HG03442 (cell line): ENCODE results near the gene LPA.
"Not testable (repeated sequence)": the region's sequence is repeated elsewhere in the genome, so short reads cannot be mapped to it uniquely, and the experiment has no call there.

Experiments used
- ATAC-seq: cut with Tn5 transposase; IDR thresholded peaks from one replicate; pipeline ENCODE4 v1.9.1; 2021; ENCODE audit warnings: mild to moderate bottlenecking, moderate library complexity; ENCODE audit not compliant: unreplicated experiment

Gene LPA, protein sequence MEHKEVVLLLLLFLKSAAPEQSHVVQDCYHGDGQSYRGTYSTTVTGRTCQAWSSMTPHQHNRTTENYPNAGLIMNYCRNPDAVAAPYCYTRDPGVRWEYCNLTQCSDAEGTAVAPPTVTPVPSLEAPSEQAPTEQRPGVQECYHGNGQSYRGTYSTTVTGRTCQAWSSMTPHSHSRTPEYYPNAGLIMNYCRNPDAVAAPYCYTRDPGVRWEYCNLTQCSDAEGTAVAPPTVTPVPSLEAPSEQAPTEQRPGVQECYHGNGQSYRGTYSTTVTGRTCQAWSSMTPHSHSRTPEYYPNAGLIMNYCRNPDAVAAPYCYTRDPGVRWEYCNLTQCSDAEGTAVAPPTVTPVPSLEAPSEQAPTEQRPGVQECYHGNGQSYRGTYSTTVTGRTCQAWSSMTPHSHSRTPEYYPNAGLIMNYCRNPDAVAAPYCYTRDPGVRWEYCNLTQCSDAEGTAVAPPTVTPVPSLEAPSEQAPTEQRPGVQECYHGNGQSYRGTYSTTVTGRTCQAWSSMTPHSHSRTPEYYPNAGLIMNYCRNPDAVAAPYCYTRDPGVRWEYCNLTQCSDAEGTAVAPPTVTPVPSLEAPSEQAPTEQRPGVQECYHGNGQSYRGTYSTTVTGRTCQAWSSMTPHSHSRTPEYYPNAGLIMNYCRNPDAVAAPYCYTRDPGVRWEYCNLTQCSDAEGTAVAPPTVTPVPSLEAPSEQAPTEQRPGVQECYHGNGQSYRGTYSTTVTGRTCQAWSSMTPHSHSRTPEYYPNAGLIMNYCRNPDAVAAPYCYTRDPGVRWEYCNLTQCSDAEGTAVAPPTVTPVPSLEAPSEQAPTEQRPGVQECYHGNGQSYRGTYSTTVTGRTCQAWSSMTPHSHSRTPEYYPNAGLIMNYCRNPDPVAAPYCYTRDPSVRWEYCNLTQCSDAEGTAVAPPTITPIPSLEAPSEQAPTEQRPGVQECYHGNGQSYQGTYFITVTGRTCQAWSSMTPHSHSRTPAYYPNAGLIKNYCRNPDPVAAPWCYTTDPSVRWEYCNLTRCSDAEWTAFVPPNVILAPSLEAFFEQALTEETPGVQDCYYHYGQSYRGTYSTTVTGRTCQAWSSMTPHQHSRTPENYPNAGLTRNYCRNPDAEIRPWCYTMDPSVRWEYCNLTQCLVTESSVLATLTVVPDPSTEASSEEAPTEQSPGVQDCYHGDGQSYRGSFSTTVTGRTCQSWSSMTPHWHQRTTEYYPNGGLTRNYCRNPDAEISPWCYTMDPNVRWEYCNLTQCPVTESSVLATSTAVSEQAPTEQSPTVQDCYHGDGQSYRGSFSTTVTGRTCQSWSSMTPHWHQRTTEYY (N-terminal part only)

DNA sequence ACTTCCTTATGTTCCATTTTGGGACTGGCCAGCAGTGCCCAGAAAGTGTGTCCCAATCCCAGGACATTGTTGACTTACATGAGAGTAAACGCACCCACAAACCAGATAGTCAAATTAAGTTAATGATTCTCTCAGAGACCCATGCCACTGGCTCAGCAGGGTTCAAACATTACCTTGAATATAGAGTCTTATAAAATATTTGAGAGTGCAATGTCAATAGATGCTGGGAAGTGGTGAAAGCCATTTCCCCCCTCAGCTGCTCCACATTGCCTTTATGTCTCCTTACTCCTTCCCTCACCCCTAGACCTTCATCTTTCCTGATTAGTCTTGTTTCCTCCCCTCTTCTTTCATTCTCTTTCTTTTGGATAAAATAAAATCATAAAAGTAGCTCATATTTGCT, at the start of gene LPA:
Gene LPA, minus strand, starts transcription at position 78 of the 400 bp plus-strand sequence. Its CDS starts 61 bp downstream, at position 17.
- ATAC-seq = not testable (repeated sequence)

DNA sequence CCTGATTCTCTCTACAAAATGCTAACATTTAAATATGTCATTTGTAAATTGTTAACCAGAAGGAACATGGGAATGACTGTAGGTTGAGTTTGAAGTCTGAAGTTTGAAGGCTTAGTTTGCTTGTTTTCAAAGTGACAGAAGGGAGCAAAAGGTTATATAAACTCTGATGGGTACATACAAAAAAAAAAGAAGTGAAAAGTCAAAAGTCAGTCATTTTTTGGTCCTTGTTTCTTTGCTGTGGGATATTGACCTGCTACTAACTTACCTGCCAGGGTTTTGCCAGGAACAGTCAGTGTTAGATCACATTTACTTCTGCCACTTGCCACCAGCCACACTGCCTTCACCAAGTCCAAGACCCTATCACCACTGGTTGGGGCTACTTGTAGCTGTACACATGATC, 44.9 kb upstream of the LPA start:
- not testable (repeated sequence) for ATAC-seq

DNA sequence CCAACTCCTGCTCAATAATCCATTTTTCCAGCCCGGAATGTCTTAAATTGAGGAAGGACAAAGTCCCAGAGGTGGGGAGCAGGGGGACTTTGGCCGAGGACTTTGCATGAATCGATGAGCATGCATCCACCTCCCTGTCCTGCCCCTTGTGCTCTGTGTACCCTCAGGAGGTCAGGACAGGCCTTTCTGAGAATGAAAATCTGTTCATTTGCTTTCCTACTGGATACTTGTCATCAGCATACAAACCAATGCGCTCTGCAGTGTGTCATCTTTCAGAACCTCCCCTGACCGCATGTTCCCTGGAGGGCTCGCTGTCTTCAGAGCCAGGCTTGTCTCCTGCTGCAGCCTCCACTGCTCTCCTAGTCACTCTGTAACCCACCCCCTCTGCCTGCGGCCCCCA, 40.6 kb upstream of the LPA start:
- ATAC-seq = not testable (repeated sequence)

DNA sequence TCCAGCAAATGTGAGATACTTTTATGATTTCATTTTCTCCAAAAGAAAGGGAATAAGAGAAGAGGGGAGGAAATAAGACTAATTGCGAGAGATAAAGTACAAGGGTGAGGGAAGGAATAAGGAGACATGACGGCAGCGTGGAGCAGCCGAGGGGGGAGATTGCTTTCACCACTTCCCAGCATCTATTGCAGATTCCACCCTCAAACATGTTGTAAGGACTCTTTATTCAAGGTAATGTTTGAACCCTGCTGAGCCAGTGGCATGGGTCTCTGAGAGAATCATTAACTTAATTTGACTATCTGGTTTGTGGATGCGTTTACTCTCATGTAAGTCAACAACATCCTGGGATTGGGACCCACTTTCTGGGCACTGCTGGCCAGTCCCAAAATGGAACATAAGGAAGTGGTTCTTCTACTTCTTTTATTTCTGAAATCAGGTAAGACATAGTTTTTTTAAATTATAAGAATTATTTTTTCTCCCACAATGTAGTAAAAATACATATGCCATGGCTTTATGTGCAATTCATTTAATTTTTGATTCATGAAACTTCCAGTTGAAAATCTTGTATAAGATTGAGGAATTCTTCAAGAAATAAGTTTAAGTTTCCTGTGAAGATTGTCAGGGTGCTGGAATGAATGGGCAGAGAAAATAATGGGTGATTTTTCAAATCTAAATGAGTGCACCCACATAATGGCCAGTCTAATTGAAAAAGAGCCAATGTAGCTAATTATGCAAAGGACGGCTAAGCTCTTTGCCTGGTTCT, 38.0 kb upstream of the LPA start, which contains the start of gene PLG:
Gene PLG, plus strand, starts transcription at position 327 of the 763 bp plus-strand sequence. Its CDS starts 61 bp downstream, at position 388.
- ATAC-seq = not testable (repeated sequence)

DNA sequence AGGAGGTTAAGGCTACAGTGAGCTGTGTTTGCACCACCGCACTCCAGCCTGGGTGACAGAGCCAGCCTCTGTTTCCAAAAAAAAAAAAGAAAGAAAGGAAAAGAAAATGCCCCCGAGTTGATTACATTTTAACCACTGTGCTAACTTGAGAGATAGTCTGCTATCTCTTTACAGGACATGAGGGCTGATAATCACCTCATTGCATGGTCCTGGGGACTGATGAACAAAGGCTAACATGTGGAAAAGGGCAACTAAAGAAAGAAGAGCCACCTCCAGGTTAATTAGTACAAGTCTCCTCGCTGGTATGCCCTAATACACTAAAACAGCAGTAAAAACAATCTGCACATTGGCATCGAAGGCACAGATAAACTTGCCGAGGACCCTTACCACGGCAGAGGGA, 33.8 kb upstream of the LPA start:
- ATAC-seq = no peak

DNA sequence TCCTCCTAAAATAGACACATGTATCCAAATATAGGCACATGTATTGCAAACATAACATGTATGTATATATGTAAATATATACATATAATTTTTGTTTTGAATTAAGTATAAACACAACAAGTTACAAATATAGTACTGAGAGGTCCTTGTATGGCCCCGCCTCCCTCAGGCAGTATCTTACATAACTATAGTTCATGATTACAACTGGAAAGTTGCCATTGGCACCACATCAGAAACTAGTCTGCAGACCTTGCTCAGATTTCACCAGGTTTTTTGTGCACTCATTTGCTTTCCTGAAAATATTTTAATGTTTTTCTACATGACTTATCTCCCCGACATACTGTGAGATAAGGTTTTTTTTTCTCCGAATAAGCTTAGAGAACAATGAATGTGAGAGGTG, 32.8 kb upstream of the LPA start:
- ATAC-seq = not testable (repeated sequence)

DNA sequence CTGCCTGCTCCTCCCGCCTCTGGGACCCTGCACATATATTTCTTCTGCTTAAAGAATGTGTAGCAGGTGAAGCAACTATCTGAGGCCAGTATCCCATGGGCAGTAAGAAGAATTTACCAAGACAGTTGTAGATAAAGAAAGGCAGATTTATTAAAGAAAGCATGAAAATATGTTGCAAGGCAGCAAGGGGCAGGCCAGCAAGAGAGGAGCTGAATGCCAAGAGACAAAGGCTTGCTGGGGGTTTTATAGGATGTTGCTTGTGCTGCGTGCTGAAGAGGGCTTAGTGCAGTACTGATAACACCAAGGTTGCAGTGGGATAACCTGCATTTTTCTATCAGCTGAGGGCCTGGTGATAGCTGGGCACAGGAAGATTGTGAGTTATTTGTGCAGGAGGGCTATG, 31.5 kb upstream of the LPA start:
- not testable (repeated sequence) for ATAC-seq

DNA sequence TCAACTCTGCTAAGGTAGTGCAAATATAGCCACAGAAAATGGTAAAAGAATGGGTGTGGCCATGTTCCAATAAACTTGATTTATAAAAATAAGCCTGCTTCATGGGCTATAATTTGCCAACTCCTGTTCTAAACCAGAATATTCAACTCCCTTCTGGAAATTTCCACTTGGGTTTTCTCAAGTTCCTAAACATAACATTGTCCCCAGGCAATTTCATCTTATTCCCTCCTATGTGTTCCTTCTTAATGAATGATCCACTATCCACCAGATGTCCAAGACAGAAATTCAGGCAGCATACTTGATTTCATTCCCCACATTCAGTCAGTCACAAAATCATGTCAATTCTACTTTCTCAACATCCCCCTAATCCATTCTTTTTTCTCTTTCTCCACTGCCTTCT, 30.9 kb upstream of the LPA start:
- not testable (repeated sequence) for ATAC-seq

DNA sequence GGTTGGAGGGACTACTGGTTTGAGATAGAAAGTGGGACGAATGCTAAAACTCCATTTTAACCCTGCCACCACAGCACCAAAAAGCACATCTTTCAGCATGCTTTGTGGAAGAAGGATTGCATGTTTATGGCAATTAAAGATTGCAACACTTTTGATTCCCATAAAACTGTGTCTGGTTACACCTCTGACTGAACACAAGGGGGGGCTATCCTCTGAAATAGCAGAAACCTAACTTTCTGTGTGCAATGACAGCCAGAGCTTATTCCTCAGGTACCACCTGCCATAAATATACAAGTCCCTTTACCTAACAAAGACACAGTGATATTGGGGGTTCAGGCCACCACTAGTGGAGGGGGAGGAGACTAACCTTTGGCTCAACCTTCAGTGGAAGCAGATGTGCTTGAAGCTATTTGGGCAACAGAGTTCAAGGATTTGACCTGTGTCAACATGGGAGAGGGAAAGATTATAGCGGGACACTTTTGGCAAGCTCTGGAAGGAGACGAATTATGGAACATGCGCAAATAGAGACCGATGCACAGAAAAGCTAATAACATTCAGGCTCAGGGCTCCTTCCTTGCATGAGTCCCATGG, 28.4 kb upstream of the LPA start:
- no peak for ATAC-seq

DNA sequence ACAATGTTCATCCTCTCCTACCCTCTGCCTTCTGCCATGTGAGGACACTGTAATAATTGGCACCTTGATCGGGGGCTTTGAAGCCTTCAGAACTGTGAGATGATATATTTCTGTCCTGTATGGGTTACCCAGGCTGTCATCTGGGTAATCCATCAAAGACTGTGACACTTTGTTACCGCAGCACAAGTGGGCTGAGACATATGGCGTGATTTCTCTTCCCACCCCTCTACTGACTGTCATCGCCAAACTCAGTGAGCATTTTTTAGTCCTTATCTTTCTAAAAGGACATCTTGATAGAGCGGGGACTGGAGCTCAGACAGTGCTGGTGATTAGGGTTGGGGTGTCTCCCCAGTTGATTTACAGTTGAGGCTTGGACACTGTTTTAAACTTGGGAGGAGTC, 27.5 kb upstream of the LPA start:
- no peak for ATAC-seq

DNA sequence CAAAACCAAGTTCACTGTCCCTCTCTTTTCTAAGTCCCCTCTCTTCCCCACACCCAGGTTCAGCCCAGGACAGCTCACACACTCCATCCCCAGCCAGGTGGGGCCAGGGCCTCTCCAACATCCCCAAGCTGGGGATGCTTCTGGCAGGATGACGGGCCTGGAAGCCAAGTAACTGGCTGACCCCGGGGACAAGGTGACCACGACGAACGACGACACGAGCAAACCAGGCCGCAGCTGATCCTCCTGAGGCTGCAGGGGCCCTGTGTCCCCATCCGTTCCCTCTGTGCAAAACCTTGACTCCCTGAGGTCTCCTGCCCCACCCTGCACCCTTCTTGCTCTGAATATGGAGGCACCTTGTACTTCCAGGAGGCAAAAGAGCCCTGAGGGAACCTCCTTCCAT, 26.4 kb upstream of the LPA start:
- ATAC-seq = no peak

DNA sequence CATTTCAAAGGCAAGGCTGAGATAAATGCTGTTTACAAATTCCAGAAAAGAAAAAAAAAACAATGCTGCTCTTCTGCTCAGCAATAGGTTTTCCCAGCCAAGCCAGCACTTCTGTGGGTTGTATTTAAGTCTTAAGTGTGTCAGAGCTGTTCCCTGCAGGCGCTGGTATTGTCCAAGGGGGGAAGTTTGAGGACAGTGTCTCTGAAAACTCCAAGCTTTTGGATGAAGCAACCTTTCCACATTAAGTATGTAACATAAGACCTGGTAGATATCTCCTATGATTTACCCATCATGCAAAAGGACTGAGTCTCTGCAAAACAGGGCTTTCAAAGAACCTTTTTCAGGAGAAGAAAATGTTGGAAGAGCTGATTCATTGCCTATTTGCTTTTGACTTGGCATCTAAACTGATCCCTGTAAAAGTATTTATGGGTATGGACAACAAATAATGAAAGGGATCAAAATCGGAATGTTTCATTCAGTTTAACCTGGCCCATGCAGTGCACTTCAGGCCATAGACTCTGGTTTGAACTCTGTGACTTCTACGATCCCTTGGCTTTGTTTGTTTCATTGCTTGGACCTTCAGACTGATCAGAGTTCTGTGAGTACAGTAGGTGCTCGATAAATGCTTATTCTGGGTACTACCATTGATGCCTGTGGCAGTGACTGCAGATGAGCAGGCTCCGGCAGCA, 21.8 kb upstream of the LPA start:
- ATAC-seq = no peak

DNA sequence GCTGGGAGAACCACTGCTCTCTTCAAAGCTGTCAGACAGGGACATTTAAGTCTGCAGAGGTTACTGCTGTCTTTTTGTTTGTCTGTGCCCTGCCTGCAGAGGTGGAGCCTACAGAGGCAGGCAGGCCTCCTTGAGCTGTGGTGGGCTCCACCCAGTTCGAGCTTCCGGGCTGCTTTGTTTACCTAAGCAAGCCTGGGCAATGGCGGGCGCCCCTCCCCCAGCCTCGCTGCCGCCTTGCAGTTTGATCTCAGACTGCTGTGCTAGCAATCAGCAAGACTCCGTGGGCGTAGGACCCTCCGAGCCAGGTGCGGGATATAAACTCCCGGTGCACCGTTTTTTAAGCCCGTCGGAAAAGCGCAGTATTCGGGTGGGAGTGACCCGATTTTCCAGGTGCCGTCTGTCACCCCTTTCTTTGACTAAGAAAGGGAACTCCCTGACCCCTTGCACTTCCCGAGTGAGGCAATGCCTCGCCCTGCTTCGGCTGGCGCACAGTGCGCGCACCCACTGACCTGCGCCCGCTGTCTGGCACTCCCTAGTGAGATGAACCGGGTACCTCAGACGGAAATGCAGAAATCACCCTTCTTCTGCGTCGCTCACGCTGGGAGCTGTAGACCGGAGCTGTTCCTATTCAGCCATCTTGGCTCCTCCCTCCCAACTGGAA, 21.2 kb upstream of the LPA start:
- ATAC-seq = not testable (repeated sequence)

DNA sequence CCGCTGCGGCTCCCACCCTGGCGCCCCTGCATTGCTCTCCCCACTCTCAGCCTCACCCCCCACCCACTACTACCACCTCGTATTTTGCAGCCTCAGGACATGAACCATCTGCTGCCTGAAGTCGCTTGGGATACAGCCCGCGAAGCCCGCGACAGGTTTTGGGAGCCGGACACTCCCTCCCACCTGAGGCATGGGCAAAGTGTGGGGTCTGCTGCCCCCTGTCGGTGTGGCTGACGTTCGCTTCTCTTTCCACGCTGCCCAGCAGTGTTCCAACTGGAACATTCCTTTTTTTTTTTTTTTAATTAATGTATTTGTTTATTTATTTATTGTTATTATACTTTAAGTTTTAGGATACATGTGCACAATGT, 15.3 kb upstream of the LPA start:
- ATAC-seq = no peak

DNA sequence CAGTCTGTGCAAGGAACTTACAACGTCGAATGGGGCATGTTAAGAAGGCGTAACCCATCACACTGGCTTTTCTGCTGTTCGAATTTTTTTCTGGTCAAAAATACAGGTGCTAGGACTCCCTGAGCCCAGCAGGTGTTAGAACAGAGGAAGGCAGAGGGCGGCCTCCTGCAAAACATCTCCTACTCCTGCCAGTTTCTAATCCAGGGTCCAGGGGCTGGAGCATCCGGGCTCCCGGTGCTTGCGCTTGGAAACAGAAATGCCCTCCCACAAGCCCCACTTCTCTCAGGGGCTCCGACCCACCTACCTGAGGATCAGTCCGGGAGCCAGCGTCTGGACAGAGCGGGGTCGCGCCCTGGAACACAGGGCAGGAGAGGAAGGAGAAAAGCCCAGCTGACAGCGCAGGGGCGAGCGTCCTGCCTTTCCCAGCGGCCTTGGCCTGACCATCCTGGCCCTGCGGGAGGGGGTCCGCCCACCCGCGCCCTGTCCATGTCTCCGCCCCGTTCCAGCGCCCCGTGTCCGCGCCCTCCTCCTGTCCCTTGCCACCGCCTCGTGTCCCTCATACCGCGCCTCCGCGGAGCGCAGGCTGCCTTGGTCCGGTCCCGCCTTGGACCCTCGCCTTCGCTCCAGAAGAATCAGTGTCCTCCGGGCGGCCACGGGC, 14.8 kb upstream of the LPA start:
- ATAC-seq = no peak

DNA sequence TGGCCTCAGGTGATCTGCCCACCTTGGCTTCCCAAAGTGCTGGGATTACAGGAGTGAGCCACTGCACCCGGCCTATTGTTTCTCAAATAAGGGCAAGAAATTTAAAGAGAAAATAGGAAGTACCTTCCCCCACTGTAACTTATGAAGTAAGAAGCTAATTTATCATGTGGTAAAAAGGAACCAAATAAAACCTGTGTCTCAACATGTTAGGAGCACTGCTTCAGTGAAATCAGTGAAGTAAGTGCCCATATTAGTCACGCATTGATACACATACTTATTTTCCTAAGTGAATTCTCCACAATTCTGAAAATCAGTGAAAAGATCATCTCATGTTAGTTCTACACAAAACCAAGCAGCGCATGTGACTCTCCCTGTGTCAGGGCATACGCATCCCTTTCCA, 14.2 kb upstream of the LPA start:
- no peak for ATAC-seq

DNA sequence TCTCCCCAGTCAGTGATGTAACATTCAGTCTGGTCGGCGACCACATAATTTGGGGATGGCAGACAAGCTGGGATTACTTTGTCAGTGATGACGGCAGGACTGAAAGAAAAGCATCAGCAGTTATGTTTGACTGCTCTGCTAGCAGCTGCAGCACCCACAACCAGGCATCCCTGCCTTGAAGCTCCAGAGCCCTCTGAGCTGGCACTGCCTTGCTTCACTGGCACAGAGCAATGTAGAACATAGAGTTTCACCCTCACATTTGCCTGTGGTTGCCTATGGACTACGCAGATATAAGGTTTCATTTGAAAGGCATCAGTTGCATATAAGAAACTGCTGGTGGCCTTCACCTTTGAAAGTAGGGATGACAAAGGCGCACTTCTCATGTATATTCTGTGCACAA, 12.3 kb upstream of the LPA start:
- ATAC-seq = not testable (repeated sequence)

DNA sequence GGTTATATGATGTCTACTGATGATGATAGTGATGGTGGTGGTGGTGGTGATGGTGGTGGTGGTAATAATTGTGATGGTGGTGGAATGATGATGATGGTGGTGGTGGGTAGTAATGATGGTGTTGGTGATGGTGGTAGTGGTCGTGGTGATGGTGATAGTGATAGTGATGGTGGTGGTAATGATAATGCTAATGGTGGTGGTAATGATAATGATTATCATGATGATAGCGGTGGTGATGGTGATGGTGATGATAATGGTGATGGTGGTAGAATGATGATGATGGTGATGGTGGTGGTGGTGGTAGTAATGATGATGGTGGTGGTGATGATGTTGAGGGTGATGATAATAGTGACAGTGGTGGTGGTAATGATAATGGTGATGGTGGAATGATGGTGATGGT, 4.5 kb upstream of the LPA start:
- ATAC-seq = no peak
